Upper lobe of left lung (tissue), 4 donors: ENCODE data around the gene SPRTN.

Source experiments
- CTCF ChIP-seq, 6 experiments: fragments of 450-650 bp in 4 of 6; fragments of 200-600 bp in 2 of 6; sonication (generic) in 2 of 6; IDR thresholded peaks; one replicate each; pipeline ENCODE4 v1.5.1; 2016 to 2019; ENCODE audit warnings: antibody characterized with exemption in 6 of 6
- EP300 ChIP-seq, 4 donors: sonication (generic); formaldehyde crosslinking; IDR thresholded peaks; one replicate each; pipeline ENCODE4 v1.5.1; 2017; ENCODE audit warnings: antibody characterized with exemption in 4 of 4, control low read depth in 2 of 4
- POLR2A ChIP-seq, 4 donors: fragments of 450-650 bp; IDR thresholded peaks; one replicate each; pipeline ENCODE4 v1.5.1; 2016 to 2017; ENCODE audit warnings: antibody characterized with exemption in 4 of 4, mild to moderate bottlenecking in 2 of 4
- POLR2AphosphoS5 ChIP-seq, 2 donors: sonication (generic); formaldehyde crosslinking; IDR thresholded peaks; one replicate each; pipeline ENCODE4 v1.5.1; 2017; ENCODE audit warnings: antibody characterized with exemption in 2 of 2

DNA sequence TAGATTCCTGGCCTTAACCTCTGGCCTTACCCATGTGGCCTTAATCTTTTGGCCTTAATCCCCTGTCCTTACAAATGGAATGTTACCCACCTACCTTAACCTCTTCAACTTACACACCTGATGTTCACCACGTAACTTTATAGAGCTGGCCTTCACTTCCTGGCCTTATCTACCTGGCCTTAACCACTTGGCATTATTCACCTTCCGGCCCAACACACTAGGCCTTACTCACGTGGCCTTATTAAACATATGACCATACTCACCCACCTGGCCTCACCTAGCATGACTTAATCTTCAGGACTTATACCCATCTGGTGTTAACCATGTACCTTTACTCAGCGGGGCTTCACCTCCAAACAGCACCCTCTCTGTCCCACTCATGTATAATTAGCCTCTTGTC, 42.2 kb upstream of the SPRTN start:
- no peak for TF ChIP-seq POLR2AphosphoS5 (IDR thresholded peaks at IDR 0.05)
- no peak for TF ChIP-seq CTCF (IDR thresholded peaks at IDR 0.05)
- no peak for TF ChIP-seq EP300 (IDR thresholded peaks at IDR 0.05)
- no peak for TF ChIP-seq POLR2A (IDR thresholded peaks at IDR 0.05)
